Astrocyte of the cerebellum (primary cell): ENCODE measurements around the gene LRRC4C.

ENCODE experiments used
- DNase-seq: peaks from one replicate; pipeline ENCODE4 v3.0.0-alpha.2; 2011; ENCODE audit warnings: low read depth
- H3K4me3 ChIP-seq: 2 replicates; pipeline ENCODE4 v1.5.1; 2011; ENCODE audit warnings: mild to moderate bottlenecking, low read depth, low read length, moderate library complexity
- in situ Hi-C: cut with HindIII; loops from 2 replicates; pipeline ENCODE4 v1.10.0; 2017; ENCODE audit warnings: low sequenced_read_pairs
- TF ChIP-seq, protein P1 (sequence below): IDR thresholded peaks from 2 replicates; pipeline ENCODE4 v1.5.1; 2012; ENCODE audit warnings: low read length, low read depth, moderate library complexity, mild to moderate bottlenecking; ENCODE audit errors: missing control alignments

The LRRC4C gene

DNA sequence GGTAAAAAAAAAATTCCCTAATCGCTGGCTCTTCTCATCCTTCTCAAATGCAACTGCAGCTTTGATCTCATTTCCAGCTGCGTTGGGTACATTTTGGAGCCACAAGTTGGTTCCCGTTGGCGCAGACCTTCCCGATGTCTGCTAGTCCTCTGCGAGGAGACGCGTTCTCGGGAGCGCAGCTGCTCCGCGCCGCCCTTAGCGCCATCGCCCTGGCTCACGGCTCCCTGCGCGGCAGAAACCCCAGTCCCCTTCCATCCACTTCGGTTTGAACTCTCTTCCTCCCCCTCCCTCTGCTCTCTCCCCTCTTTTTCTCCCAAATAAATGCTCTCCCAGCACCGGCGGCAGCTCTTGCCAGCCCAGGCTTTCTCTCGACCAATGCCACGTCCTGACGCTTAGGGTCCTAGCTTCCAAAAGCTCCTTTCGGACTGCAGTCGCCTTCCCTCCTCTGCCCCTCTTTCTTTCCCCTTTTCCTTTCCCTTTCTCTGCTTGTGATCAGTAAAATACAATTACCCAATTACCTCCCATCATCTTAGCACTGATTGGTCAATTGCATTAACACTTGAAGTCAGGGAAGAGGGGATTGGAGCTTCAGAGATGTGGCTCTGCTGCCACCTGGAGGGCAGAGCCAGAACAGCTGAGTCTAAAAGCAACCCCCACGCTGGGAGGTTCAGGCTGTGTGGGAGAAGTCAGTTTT lies 1165.7 kb downstream of the LRRC4C start:
- in situ Hi-C loops, result no loop called here
- peak overlapping the region; percentile 70 for H3K4me3 ChIP-seq
- peak; percentile 89 for DNase-seq
- TF ChIP-seq, protein P1, sequence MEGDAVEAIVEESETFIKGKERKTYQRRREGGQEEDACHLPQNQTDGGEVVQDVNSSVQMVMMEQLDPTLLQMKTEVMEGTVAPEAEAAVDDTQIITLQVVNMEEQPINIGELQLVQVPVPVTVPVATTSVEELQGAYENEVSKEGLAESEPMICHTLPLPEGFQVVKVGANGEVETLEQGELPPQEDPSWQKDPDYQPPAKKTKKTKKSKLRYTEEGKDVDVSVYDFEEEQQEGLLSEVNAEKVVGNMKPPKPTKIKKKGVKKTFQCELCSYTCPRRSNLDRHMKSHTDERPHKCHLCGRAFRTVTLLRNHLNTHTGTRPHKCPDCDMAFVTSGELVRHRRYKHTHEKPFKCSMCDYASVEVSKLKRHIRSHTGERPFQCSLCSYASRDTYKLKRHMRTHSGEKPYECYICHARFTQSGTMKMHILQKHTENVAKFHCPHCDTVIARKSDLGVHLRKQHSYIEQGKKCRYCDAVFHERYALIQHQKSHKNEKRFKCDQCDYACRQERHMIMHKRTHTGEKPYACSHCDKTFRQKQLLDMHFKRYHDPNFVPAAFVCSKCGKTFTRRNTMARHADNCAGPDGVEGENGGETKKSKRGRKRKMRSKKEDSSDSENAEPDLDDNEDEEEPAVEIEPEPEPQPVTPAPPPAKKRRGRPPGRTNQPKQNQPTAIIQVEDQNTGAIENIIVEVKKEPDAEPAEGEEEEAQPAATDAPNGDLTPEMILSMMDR, result peak; percentile 98

DNA sequence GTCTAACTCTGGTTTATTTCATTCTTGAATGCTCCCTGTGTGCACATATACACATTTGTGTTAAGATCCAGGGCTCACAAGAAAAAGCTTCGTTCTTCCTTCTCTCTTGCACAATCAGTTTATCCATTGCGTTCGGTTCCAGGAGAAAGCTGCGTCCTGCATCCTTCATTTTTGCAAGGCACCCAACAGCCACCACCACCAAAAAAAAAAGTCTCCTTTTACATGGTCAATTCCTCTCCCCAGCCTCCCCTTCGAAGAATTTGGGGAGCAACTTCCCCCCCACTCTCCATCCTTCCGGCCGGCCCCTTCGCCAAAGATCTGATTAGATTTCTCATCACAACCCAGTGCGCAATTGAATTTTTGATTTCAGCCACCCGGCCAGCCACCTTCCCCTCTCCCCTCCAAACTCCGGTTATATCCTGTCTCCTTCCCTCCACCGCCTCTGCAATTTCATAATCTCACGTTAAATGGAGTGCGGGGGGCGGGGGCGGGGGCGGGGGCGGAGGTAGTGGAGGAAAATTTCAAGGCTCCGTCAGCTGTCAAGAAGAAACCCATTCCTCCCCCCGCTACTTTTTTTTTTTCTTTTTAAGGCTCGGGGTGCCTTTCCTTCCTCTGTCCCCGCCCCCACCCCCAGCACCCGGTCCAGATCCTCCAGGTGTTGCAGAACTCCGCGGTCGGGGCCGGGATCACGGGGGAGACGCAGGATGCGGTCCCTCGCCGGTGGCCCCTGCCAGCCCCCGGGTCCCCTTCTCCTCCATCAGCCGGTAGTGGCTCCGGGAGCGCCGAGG lies 1166.5 kb downstream of the LRRC4C start:
- peak overlapping the region; percentile 70 for H3K4me3 ChIP-seq
- in situ Hi-C loops, result no loop called here
- TF ChIP-seq, protein P1, result no peak
- no peak for DNase-seq

DNA sequence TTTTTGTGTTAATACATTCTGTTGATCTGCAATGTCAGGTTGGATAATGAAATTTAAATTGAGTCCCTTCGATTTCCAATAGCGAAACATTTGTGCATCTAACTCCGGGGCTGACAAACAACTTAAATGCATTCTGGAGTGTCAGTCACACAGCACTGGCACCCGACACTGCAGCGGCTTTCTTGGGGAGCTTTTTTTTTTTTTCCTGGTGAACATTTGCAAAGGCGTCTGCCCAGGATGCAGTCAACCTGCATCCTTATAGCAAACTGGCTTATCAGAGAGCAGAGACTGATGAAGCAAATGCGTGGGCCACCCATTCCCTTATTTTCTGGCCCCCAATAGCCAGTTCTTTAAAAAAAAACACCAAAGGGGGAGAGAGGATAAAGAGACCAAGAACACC lies 1167.7 kb downstream of the LRRC4C start:
- H3K4me3 ChIP-seq, result peak overlapping the region; percentile 70
- TF ChIP-seq, protein P1, result no peak
- in situ Hi-C loops, result no loop called here
- DNase-seq, result no peak

DNA sequence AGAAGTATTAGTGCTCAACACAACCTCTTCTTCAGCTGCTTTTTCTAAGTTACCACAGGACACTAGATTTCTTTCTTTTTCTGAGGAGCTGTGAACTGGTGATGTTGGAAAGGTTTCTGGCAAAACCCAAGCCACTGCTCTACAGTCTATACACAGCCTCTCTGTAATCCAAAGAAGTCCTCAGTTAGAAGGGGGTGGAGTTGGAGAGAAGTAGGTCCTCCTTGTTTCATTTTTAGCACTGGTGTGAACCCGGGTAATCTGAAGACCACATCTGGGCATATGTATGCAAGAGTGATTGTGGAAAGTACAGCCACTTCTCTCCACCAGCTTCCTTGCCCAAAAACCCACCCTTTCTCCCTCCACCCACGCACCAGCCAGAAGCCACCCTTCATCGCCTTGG lies 1168.1 kb downstream of the LRRC4C start:
- in situ Hi-C loops, result no loop called here
- TF ChIP-seq, protein P1, result no peak
- H3K4me3 ChIP-seq, result peak overlapping the region; percentile 70
- DNase-seq, result no peak

DNA sequence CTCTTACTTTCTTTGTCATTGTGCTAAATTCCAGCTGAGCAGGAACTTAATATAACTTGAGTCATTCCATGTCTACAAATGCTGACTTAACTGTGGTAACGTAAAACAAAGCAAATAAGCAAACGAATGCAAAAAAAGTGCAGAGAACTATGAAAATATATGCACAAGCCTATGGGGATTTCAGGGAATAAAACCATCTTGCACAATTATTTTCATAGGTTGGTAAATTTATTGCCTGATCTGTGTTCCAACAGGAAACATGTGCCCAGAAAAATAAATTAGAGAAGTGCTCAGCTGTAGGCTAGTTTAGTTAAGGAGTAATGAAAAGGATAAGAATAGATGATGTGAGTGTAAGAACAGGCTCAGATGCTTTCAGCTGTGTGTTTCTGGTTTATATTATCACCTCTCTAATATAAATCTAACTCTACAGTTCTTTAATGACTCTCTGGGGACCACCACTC lies 1169.3 kb downstream of the LRRC4C start:
- in situ Hi-C loops, result no loop called here
- no peak for DNase-seq
- TF ChIP-seq, protein P1, result no peak
- H3K4me3 ChIP-seq, result peak overlapping the region; percentile 70

DNA sequence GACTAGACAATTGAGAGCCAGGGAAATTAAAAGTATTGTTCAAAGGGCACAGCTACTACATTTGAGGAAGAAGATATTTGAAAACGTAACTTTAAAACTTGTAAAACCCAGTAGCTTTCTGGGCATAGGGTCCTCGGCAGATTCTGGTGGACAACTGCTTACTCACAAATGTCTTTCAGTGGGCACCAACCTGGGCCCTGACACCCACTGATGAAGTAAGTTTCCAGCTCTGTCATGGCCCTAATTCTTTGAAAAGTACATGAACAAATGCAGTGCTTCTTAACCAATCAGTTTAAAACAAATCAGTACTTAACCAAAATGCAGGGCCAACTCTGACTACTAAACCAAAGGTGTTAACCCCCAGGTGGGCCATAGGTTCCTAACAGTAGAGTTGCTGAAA lies 1170.1 kb downstream of the LRRC4C start:
- TF ChIP-seq, protein P1, result no peak
- in situ Hi-C loops, result no loop called here
- no peak for DNase-seq
- no peak overlapping the region for H3K4me3 ChIP-seq
